Stimulated activated CD4-positive, alpha-beta T cell treated with anti-CD3 and anti-CD28 coated beads, Interleukin-12 subunit alpha, Interleukin-12 subunit beta, amount 100 ng/mL, for 4 hours (primary cell): ENCODE results near the gene NPAS2.

Source experiments
- DNase-seq: peaks from one replicate; pipeline ENCODE4 v3.0.0-alpha.2; 2020

NPAS2 gene

DNA sequence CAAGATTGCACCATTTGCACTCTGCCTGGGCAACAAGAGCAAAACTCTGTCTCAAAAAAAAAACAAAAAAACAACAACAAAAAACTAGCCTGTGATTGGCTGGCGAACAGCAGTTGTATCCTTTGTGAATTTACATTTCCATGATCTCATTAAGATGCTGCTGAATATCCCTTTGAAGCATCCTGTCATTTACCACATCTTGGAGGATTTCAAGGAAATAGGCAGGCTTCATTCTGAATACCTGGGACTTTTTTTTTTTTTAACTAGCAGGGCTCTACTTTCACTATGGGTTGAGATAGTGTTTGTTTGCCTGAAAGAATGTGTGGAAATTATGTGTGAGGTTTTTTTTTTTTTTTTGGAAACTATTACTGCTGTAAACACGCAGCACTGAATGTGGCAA lies 132.6 kb downstream of the NPAS2 start:
- no peak for DNase-seq

DNA sequence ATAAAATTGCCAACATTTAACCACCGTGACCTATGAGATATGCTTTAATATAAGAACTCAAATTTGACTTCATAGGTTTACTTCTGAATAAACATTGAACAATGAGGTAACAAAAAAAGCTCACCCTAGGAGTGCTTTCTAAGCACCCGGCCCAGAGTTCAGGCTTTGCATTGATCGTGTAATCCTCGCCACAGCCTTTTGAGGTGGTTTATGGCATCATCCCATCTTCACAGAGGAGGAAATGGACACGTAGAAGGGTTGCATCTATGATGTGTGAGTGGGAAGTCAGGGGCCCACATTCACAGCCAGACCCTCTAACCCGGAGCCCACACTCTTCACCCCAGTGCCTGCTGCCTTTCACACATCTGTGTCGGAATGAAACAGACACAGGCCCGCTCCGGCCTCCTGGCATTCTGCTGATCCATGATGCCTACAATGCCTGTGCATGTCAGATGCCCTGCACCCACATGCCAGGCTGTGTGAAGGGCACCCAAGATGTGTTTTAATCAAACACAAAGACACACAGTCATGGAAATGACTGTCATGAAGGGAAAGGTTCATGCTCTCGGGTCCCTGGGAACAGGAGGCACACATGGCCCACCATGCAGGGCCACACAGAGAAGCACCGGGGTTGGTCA lies 133.6 kb downstream of the NPAS2 start:
- DNase-seq: no peak

DNA sequence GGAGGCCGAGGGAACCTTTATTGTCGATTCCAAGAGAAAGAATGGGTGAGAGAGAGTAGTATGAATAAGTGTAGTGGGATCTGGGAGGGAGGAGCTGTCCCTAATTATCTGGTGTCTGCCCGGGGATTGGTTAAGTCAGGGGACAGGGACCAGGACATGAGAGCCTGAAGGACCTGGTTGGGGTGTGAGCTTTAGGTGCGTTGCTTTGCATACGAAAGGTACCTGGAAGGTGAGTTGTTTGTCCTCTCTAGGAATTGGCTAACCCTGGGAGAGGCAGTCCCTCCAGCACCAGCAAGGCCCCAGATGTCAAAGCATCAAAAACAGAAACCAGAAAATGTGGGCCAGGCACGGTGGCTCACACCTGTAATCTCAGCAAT lies 134.1 kb downstream of the NPAS2 start:
- no peak for DNase-seq

GRCh38 chr2:100955226-100955625 lies 135.3 kb downstream of the NPAS2 start:
- no peak for DNase-seq

GRCh38 chr2:100956081-100956480 lies 136.1 kb downstream of the NPAS2 start:
- DNase-seq: no peak

GRCh38 chr2:100957996-100958653 lies 138.2 kb downstream of the NPAS2 start:
- no peak for DNase-seq

GRCh38 chr2:100959225-100959880 lies 139.4 kb downstream of the NPAS2 start:
- DNase-seq: no peak

GRCh38 chr2:100960688-100961087 lies 140.7 kb downstream of the NPAS2 start:
- DNase-seq: no peak

- no peak for DNase-seq
These were observed 142.6 kb downstream of the NPAS2 start for GRCh38 chr2:100962366-100963025.

GRCh38 chr2:100963026-100963375 lies 143.1 kb downstream of the NPAS2 start:
- no peak for DNase-seq

GRCh38 chr2:100964222-100964621 lies 144.3 kb downstream of the NPAS2 start:
- no peak for DNase-seq

- no peak for DNase-seq
These were observed 144.8 kb downstream of the NPAS2 start for GRCh38 chr2:100964681-100965169.

- DNase-seq: no peak
These were observed 145.7 kb downstream of the NPAS2 start for GRCh38 chr2:100965596-100965995.

DNA sequence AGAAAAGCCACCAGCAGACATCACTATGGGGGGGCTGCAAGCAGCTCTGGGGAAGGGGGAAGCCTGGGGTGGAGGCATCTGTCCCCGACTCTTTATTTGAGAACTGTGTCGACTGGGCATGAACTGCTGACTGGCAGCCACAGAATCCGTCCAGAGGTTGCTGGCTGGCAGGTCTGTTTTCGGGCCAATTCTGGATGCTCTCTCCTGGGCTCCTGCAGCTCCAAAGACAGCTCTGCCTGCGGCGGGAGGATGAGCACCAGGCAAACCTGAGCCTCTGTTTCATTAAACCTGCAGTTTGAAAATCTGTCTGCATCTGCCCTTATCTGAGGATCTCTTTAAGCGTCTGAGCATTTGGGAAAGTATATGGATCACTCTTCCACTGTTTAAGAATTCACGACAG lies 147.8 kb downstream of the NPAS2 start:
- DNase-seq: no peak

GRCh38 chr2:100968146-100969145 lies 148.5 kb downstream of the NPAS2 start:
- no peak for DNase-seq

GRCh38 chr2:100969998-100970397 lies 150.1 kb downstream of the NPAS2 start:
- DNase-seq: no peak

- DNase-seq: no peak
These were observed 151.3 kb downstream of the NPAS2 start for GRCh38 chr2:100971221-100971620.

- no peak for DNase-seq
These were observed 152.5 kb downstream of the NPAS2 start for GRCh38 chr2:100972452-100972851.

DNA sequence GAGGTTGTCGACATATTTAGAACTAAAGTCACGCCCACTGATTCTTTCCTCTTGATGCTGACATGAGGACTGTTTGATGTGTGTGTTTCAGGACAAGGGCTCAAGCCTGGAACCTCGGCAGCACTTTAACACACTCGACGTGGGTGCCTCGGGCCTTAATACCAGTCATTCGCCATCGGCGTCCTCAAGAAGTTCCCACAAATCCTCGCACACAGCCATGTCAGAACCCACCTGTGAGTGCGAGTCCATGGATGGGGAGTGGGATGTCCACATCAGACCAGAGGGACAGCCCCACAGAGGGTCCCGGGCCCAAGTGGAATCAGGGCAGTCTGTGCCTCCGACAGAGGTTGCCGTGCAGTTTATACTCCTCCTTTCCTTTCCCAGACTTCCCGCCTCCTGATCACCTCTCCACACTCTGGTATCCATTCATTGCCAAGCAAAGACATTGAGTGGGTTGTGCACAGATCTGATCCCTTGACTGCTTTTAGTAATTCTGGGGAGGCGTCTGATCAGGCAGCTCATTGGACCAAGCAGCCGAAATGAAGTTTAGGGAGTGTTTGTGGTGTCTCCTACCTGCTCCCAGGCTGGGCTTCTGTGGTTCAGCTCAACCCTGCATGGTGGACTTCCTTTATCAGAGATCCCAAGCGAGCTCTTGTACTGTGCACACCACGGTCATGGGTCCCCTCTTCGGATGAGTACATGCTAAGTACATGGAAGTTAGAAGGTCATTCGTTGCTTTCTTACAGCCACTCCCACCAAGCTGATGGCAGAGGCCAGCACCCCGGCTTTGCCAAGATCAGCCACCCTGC lies 155.0 kb downstream of the NPAS2 start:
- DNase-seq: no peak

DNA sequence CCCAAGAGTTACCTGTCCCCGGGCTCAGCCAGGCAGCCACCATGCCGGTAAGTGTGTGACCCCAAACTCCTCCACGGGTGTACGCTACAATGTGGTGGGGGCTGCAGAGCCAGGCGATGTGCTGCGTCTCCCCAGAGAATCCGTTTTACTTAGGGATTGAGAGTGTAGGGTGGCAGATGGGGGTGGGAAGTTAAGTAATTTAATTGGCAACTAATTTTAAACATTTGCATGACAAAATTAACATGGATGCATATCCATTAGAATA lies 155.5 kb downstream of the NPAS2 start:
- no peak for DNase-seq

DNA sequence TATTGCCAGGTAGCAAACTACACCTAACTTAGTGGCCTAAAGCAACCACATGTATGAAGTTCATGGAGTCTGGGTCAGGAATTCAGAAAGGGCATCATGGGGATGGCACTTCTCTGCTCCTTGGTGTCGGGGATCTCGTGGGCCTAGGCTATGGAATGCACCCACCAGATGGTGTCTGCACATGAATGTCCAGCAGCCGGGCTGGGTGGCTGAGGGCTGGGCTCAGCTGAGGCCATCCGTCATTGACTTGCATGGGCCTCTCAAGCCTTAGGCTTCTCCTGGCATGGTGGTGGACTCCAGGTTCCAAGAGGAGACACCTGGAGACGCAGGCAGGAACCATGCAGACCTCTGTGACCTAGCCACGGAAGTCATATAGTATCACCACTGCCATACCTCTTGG lies 156.1 kb downstream of the NPAS2 start:
- no peak for DNase-seq
